Measurements from ENCODE around the gene STAT1. TPM values are rescaled to one million over a fixed set of nuclear protein-coding genes. Genes with fewer than 3 reads are reported as not detected.

The STAT1 gene
- total and polyA plus RNA-seq, 4 donors: 21.6 to 80.1 (median 74.1) TPM

Other genes starting within 250 kb of the STAT1 start
- gene GLS, start 133.3 kb downstream of the STAT1 start, total RNA-seq: 100 to 1,000 TPM; 145 to 318 TPM
- 10 to 100 TPM; 31.1 to 62.7 TPM for gene GLS, start 133.3 kb downstream of the STAT1 start, polyA plus RNA-seq
- 10 to 100 TPM in 1 of 2 donors, 1 to 10 TPM in 1; 4.6 to 11.5 TPM for gene STAT4, start 136.8 kb upstream of the STAT1 start, total RNA-seq
- 1 to 10 TPM; 2.5 to 6.7 TPM for gene STAT4, start 136.8 kb upstream of the STAT1 start, polyA plus RNA-seq
- 100 to 1,000 TPM; 121 to 286 TPM for gene MYO1B, start 231.2 kb upstream of the STAT1 start, total RNA-seq
- 10 to 100 TPM; 46.0 to 55.0 TPM for gene MYO1B, start 231.2 kb upstream of the STAT1 start, polyA plus RNA-seq

Data from lung (tissue), 4 donors.